ENCODE results near the gene ARHGAP5. TPM values are rescaled to one million over a fixed set of nuclear protein-coding genes. Genes with fewer than 3 reads are reported as not detected.

Gene ARHGAP5
- total and polyA plus RNA-seq, 2 experiments from 2014 or later: 22.1 to 72.6 TPM

GRCh38 chr14:32070282-32070681 lies 6.8 kb upstream of the ARHGAP5 start:
- Histone ChIP-seq H3K4me3 (no peak overlapping the region), H3K27me3 (ENCODE audit: insufficient read depth) (no peaks in the 10 kb centered on the region), H3K4me1 (ENCODE audit: insufficient read depth) (peaks cover 19% of the 10 kb centered on the region), H3K36me3 (ENCODE audit: insufficient read depth) (no peaks in the 10 kb centered on the region), H3K27ac (ENCODE audit: low read depth) (no peak overlapping the region), H4K20me1 (replicated peaks; ENCODE audit: insufficient read depth) (no peaks in the 10 kb centered on the region), H3F3A (replicated peaks; ENCODE audit: low read depth) (no peaks in the 10 kb centered on the region), H3K9me2 (ENCODE audit: insufficient read depth) (0 out of 2 replicates have a peak, but pooled peaks cover 5% of the 10 kb centered on the region), H3K79me2 (replicated peaks; ENCODE audit: insufficient read depth) (no peaks in the 10 kb centered on the region), H2AFZ (no peak overlapping the region), H3K4me2 (no peak overlapping the region)
- Mint-ChIP-seq H3K27ac (no peak overlapping the region), H3K27me3 (ENCODE audit: insufficient read depth, low read depth, poor library complexity) (no peaks in the 10 kb centered on the region), H3K4me3 (no peak overlapping the region), H3K9me3 (no peaks in the 10 kb centered on the region), H3K4me1 (peaks cover 16% of the 10 kb centered on the region; the same call in 2 of the 3 replicates), H3K36me3 (ENCODE audit: low read depth) (no peaks in the 10 kb centered on the region)
- no peak for DNase-seq (ENCODE audit: low spot score)
- no peak for ATAC-seq
- TF ChIP-seq CTCF (conservative IDR thresholded peaks at IDR 0.05; ENCODE audit: low read depth in 2 of 2) (peak in 1 of 2 experiments; percentile 39; a peak in 2 of 4 replicates), EZH2 (IDR thresholded peaks at IDR 0.05; ENCODE audit: low read depth, unreplicated experiment) (no peak)

GRCh38 chr14:32072676-32073075 lies 4.4 kb upstream of the ARHGAP5 start:
- Histone ChIP-seq H2AFZ (no peak overlapping the region), H3K4me1 (ENCODE audit: insufficient read depth) (peaks cover 22% of the 10 kb centered on the region), H3K27me3 (ENCODE audit: insufficient read depth) (no peaks in the 10 kb centered on the region), H3K79me2 (replicated peaks; ENCODE audit: insufficient read depth) (peaks cover under 1% of the 10 kb centered on the region; the same call in 1 of the 2 replicates), H4K20me1 (replicated peaks; ENCODE audit: insufficient read depth) (no peaks in the 10 kb centered on the region), H3K27ac (ENCODE audit: low read depth) (no peak overlapping the region), H3F3A (replicated peaks; ENCODE audit: low read depth) (0 out of 2 replicates have a peak, but pooled peaks cover 5% of the 10 kb centered on the region), H3K4me3 (no peak overlapping the region), H3K4me2 (no peak overlapping the region), H3K36me3 (ENCODE audit: insufficient read depth) (no peaks in the 10 kb centered on the region), H3K9me2 (ENCODE audit: insufficient read depth) (0 out of 2 replicates have a peak, but pooled peaks cover 5% of the 10 kb centered on the region)
- no peak for ATAC-seq
- H3K27me3 Mint-ChIP-seq (ENCODE audit: insufficient read depth, low read depth, poor library complexity): peaks cover 4% of the 10 kb centered on the region
- H3K36me3 Mint-ChIP-seq (ENCODE audit: low read depth): no peaks in the 10 kb centered on the region
- H3K9me3 Mint-ChIP-seq: no peaks in the 10 kb centered on the region
- DNase-seq (ENCODE audit: low spot score): no peak
- H3K27ac Mint-ChIP-seq: no peak overlapping the region
- H3K4me3 Mint-ChIP-seq: no peak overlapping the region
- peaks cover 18% of the 10 kb centered on the region for H3K4me1 Mint-ChIP-seq
- TF ChIP-seq ZNF114 (CRISPR knock-in tag; IDR thresholded peaks at IDR 0.05) (no peak), EZH2 (IDR thresholded peaks at IDR 0.05; ENCODE audit: low read depth, unreplicated experiment) (no peak), ZNF331 (CRISPR knock-in tag; IDR thresholded peaks at IDR 0.05; ENCODE audit: low read depth) (no peak), ETS1 (IDR thresholded peaks at IDR 0.05) (no peak), CREB1 (CRISPR knock-in tag; IDR thresholded peaks at IDR 0.05; ENCODE audit: low read depth) (no peak), STAT1 (IDR thresholded peaks at IDR 0.05; ENCODE audit: unreplicated experiment) (no peak), ZNF462 (CRISPR knock-in tag; IDR thresholded peaks at IDR 0.05) (no peak), JUNB (IDR thresholded peaks at IDR 0.05; ENCODE audit: unreplicated experiment) (no peak), EZH2phosphoT487 (IDR thresholded peaks at IDR 0.05; ENCODE audit: unreplicated experiment) (no peak), POLR2AphosphoS5 (IDR thresholded peaks at IDR 0.05; ENCODE audit: low read depth) (no peak)
